MM.1S (cell line): Measurements from ENCODE around the gene KCNK7.

Source experiments
- DNase-seq: peaks from one replicate; pipeline ENCODE4 v3.0.0-alpha.2; 2015
- H2AFZ ChIP-seq: fragments of 300-600 bp; sonication (generic); 2 replicates; pipeline ENCODE4 v1.6.0; 2016; ENCODE audit warnings: antibody characterized with exemption, low read length
- H3F3A ChIP-seq: fragments of 300-600 bp; sonication (generic); 2 replicates; pipeline ENCODE4 v1.6.1; 2016; ENCODE audit warnings: mild to moderate bottlenecking, antibody characterized with exemption, low read length, moderate library complexity, mixed read lengths; ENCODE audit not compliant: insufficient read depth
- H3K27ac ChIP-seq: fragments of 300-600 bp; sonication (generic); 2 replicates; pipeline ENCODE4 v1.5.1; 2016; ENCODE audit warnings: mild to moderate bottlenecking, low read length
- H3K27me3 ChIP-seq: fragments of 300-600 bp; sonication (generic); replicated peaks from 2 replicates; pipeline ENCODE4 v1.6.0; 2016; ENCODE audit warnings: low read length; ENCODE audit not compliant: insufficient read depth
- H3K36me3 ChIP-seq: fragments of 300-600 bp; sonication (generic); replicated peaks from 2 replicates; pipeline ENCODE4 v1.6.1; 2016; ENCODE audit warnings: mild to moderate bottlenecking, low read length, mixed read lengths; ENCODE audit not compliant: insufficient read depth
- H3K4me1 ChIP-seq: fragments of 300-600 bp; sonication (generic); 2 replicates; pipeline ENCODE4 v1.6.1; 2016; ENCODE audit warnings: low read length, mixed read lengths
- H3K4me2 ChIP-seq: fragments of 300-600 bp; sonication (generic); 2 replicates; pipeline ENCODE4 v1.6.0; 2016; ENCODE audit warnings: low read depth, low read length
- H3K4me3 ChIP-seq: fragments of 300-600 bp; sonication (generic); 2 replicates; pipeline ENCODE4 v1.5.1; 2016; ENCODE audit warnings: low read length, mixed read lengths
- H3K79me2 ChIP-seq: fragments of 300-600 bp; sonication (generic); 2 replicates; pipeline ENCODE4 v1.6.1; 2016; ENCODE audit warnings: mixed run types, low read length, mixed read lengths
- H3K9ac ChIP-seq: fragments of 300-600 bp; sonication (generic); 2 replicates; pipeline ENCODE4 v1.6.1; 2016; ENCODE audit warnings: low read length, mixed read lengths
- H3K9me2 ChIP-seq: fragments of 300-600 bp; sonication (generic); replicated peaks from 2 replicates; pipeline ENCODE4 v1.6.1; 2016; ENCODE audit warnings: mild to moderate bottlenecking, low read length, mixed read lengths; ENCODE audit not compliant: insufficient read depth
- H3K9me3 ChIP-seq: fragments of 300-600 bp; sonication (generic); replicated peaks from 2 replicates; pipeline ENCODE4 v1.6.1; 2016; ENCODE audit warnings: mild to moderate bottlenecking, low read length, mixed read lengths; ENCODE audit not compliant: insufficient read depth
- H4K20me1 ChIP-seq: fragments of 300-600 bp; sonication (generic); 2 replicates; pipeline ENCODE4 v1.6.1; 2016; ENCODE audit warnings: mild to moderate bottlenecking, low read length, moderate library complexity, mixed read lengths; ENCODE audit not compliant: insufficient read depth
- EZH2 ChIP-seq: fragments of 300-600 bp; sonication (generic); optimal IDR thresholded peaks from 2 replicates; pipeline ENCODE3; 2017; ENCODE audit warnings: low read depth, mild to moderate bottlenecking, antibody characterized with exemption, low read length, mixed read lengths
- EZH2phosphoT487 ChIP-seq: fragments of 300-600 bp; sonication (generic); IDR thresholded peaks from 2 replicates; pipeline ENCODE4 v1.6.1; 2018; ENCODE audit warnings: antibody characterized with exemption, low read length
- TF ChIP-seq, protein P1 (sequence below): fragments of 300-600 bp; sonication (generic); IDR thresholded peaks from 2 replicates; pipeline ENCODE4 v1.5.1; 2016; ENCODE audit warnings: antibody characterized with exemption, low read length, mixed read lengths

Gene KCNK7

GRCh38 chr11:65595543-65596281 is at the start of gene KCNK7:
Gene KCNK7 (minus strand): TSS chr11:65595800. CDS start chr11:65595772, 28 bp downstream.
- Histone ChIP-seq H4K20me1 (no peaks in the 10 kb centered on the region), H3K9me3 (no peaks in the 10 kb centered on the region), H3K4me2 (no peak within 1 kb of the TSS), H3K9ac (no peak within 1 kb of the TSS), H3K27me3 (no peaks in the 10 kb centered on the region), H3K4me3 (no peak within 1 kb of the TSS), H3K4me1 (no peaks in the 10 kb centered on the region), H3K9me2 (no peaks in the 10 kb centered on the region), H2AFZ (no peak within 1 kb of the TSS), H3K79me2 (no peaks in the 10 kb centered on the region), H3F3A (no peaks in the 10 kb centered on the region), H3K27ac (no peak within 1 kb of the TSS), H3K36me3 (no peaks in the 10 kb centered on the region)
- TF ChIP-seq EZH2phosphoT487 (no peak), EZH2 (no peak)
- TF ChIP-seq, protein P1, sequence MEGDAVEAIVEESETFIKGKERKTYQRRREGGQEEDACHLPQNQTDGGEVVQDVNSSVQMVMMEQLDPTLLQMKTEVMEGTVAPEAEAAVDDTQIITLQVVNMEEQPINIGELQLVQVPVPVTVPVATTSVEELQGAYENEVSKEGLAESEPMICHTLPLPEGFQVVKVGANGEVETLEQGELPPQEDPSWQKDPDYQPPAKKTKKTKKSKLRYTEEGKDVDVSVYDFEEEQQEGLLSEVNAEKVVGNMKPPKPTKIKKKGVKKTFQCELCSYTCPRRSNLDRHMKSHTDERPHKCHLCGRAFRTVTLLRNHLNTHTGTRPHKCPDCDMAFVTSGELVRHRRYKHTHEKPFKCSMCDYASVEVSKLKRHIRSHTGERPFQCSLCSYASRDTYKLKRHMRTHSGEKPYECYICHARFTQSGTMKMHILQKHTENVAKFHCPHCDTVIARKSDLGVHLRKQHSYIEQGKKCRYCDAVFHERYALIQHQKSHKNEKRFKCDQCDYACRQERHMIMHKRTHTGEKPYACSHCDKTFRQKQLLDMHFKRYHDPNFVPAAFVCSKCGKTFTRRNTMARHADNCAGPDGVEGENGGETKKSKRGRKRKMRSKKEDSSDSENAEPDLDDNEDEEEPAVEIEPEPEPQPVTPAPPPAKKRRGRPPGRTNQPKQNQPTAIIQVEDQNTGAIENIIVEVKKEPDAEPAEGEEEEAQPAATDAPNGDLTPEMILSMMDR, result no peak
- DNase-seq, result no peak

- Histone ChIP-seq H2AFZ (no peak overlapping the region), H3K9me2 (no peaks in the 10 kb centered on the region), H3K27me3 (no peaks in the 10 kb centered on the region), H3K27ac (no peak overlapping the region), H3F3A (no peaks in the 10 kb centered on the region), H3K4me2 (no peak overlapping the region), H3K4me1 (no peaks in the 10 kb centered on the region), H3K79me2 (no peaks in the 10 kb centered on the region), H3K9me3 (no peaks in the 10 kb centered on the region), H3K4me3 (no peak overlapping the region), H3K36me3 (no peaks in the 10 kb centered on the region), H3K9ac (no peak overlapping the region), H4K20me1 (no peaks in the 10 kb centered on the region)
- TF ChIP-seq EZH2phosphoT487, result no peak
- TF ChIP-seq, protein P1, result no peak
- no peak for TF ChIP-seq EZH2
- DNase-seq, result no peak
Measured at GRCh38 chr11:65644837-65645236, 49.2 kb upstream of the KCNK7 start.

DNA sequence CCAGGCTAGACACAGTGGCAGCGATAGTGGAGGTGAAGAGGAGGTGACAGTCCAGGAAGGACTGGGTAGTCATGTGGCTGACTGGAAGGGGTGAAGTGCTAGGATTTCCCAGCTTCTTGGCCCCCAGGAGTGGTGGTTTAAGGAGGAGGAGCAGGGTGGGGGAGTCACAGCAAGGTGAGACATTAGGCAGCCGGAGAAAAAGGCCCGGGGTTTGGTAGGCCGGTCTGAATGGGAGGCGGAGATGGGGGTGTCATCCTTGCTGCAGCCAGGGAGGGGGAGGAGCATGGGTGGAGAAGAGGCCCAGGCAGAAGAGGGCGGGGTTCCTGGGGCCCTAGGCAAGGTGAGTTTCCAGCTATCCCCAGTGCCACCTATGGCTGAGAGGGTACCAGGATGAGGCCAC is 48.4 kb upstream of the KCNK7 start:
- Histone ChIP-seq H3K27me3 (no peaks in the 10 kb centered on the region), H4K20me1 (no peaks in the 10 kb centered on the region), H3K9me3 (no peaks in the 10 kb centered on the region), H3K27ac (no peak overlapping the region), H3F3A (no peaks in the 10 kb centered on the region), H3K9me2 (no peaks in the 10 kb centered on the region), H3K4me3 (no peak overlapping the region), H3K79me2 (no peaks in the 10 kb centered on the region), H3K4me1 (no peaks in the 10 kb centered on the region), H3K36me3 (no peaks in the 10 kb centered on the region), H2AFZ (no peak overlapping the region), H3K9ac (no peak overlapping the region), H3K4me2 (no peak overlapping the region)
- DNase-seq, result no peak
- TF ChIP-seq EZH2phosphoT487 (no peak), EZH2 (no peak)
- TF ChIP-seq, protein P1, result no peak
